Stimulated activated CD4-positive, alpha-beta T cell treated with anti-CD3 and anti-CD28 coated beads, Interleukin-15, amount 100 ng/mL, for 1 hour (primary cell): ENCODE results near the gene LATS2.

Source experiments
- DNase-seq, 2 donors: peaks; one replicate each; pipeline ENCODE4 v3.0.0-alpha.2; 2020; ENCODE audit warnings: low read depth in 1 of 2, low spot score in 1 of 2

The LATS2 gene

GRCh38 chr13:20994441-20994821 is 67.0 kb downstream of the LATS2 start:
- DNase-seq: no peak

DNA sequence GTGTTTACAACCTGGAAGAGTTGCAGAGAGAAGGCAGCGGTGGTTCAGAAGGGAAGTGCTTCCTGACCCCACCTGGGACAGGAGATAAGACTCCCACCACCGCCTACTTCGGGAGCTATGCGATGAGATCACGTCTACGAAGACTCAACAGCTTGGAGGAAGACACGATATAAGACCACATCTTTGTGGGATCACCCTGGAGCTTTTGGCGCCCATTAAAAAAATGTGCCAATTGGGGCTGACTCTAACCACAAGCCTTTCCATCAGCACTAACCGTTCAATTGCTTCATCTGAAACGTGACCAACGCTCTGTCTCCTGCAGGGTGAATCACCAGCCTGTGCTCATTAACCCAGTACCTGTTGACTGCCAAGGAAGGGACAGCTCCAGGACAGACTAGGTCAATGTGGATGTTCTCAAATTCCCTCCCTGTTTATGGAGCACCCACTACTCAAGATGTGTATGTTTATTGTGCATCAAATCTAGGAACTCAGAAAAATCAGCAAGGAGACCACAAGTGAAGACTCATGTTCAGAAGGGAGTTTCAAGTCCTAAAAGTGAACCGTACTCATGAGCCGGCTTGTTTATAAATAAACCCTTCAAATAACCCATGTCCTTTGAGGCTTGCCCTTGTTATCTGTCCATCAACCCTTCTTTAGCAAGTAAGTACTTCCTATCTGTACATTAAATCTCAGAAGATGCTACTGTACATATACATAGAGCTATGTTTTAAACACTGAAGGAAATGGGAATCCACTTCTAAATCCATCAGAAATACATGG is 67.5 kb downstream of the LATS2 start:
- no peak for DNase-seq

- DNase-seq: no peak
Measured at GRCh38 chr13:20993211-20993610, 68.2 kb downstream of the LATS2 start.

DNA sequence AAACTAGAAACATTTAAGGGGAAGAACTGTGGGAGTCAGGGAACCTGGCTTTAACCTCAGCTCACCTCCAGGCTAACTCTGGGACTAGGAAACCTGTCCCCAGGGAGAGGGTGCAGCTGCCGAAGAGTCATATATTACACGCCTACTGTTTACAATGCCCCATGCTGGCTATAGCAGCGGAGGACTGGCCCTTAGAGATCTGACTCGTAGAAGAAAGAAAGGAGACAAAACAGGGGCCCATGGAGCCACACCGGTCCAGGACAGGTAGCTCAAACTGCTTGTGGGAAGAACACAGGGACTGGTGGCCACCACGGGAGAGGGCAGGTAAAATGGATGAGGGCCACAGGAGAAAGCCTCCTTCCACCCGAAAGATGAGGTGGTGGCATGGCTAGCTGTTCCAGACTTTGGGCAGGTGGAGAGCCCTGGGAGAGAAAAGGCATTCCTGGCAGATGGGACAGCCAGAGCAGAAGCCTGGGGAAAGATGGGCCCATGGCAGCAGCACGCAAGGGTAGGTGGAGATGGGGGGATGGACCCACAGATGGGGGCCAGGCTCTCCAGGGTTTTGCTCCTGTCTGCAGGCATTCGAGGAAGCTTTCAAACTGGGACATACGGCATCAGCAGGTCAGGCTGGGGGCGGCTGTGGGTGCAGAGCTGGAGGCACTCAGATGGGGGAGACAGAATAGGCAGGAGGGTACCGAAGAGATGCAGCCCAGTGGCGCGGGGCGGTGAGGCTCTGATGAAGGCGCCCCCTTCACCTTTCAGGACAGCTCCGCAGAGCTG is 69.5 kb downstream of the LATS2 start:
- DNase-seq: no peak

DNA sequence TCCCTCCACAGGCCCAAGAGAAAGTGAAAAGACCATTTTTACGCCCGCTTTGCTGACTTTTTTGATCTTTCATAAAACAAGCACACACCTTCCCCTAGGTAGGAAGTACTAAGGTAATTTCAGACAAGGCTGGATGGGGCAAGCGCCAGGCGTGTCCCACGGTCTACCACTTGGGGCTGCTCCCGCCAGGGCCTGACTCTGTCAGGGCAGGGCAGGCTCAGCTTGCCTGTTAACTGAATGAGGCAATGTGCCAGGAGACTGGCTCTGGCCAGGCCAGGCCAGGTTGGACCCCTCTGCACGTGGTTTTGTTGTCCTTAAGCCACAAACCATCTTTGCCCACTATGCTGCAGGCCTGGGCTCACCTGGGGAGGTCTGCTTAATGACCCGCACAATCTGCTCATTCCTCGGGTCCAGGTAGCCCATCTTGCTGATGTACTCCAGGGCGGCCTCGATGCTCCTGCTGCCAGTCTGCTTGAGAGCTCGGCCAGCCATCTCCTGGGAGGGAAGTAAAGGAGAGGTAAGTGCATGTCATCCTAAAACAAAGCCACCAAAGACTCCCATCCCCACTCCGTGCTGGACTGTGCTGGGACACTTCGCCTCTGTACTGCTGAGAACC is 70.4 kb downstream of the LATS2 start:
- no peak for DNase-seq

DNA sequence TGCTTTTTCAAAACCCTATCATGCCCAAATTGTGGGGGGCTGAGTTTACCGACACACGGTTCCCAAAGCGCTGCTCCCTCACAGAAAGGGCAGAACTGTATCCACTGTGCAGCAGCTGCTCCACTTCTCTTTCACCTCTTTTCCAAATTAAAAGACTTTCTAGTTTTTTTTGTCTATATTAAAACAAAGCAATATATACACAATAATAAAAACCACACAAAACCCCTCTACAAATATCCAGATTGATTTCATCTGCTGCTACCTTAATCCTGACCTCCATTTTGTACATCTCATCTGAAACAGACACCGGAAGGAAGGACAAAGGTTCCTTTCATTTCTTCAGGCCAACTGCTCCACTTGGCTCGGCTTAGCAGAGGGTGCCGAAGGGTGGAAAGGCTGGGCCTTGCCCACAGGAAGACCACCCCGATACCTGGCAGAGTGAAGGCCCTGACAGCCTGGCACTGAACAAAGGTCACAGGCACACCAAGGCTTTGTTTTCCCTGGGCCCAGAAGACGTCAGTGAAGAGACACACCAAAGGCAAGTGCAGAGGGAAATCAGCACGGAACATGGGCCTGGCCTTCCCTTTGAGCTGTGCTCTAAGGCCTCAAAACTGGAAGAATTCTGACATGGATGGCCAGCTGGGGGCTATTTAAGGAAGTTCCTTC is 71.6 kb downstream of the LATS2 start:
- no peak for DNase-seq

DNA sequence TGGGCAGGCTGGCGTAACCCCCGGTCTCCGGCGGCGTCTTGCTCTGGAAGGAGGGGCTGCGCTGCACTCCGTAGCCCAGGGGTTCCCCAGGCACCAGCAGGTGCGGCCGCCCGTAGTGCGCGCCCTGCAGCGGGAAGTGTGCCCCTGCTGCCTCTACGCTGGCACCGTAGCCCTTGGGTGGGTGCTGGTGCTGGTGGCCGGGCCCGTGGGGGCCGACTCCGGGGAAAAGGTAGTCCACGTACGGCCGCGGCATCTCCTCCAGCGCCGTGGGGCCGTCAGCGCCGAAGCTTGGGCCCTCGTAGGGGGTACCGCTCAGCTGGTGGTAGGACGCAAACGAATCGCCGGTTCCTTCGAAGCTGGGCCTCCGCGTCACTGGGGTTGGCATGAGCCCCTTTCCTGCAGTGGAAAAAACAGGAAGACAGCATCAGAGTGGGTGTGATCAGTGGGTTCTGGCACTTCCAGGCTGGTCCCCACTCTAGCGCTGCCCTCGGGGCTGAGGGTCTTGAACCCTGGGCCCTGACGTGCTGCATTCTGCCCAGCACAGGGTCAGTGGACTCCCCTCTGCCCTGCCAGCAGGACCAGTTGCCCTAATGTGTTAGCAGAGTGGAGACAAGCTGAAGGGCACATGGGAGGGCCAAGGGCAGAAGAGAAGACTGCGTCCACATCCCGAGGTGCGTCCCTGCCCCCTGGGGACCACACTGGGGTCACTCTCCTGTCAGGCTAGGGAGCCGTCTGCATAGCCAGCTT is 72.3 kb downstream of the LATS2 start:
- DNase-seq: no peak

GRCh38 chr13:20988033-20988908 is 73.1 kb downstream of the LATS2 start:
- no peak for DNase-seq

GRCh38 chr13:20987599-20987998 is 73.8 kb downstream of the LATS2 start:
- no peak for DNase-seq

GRCh38 chr13:20984879-20985278 is 76.5 kb downstream of the LATS2 start:
- DNase-seq: no peak

DNA sequence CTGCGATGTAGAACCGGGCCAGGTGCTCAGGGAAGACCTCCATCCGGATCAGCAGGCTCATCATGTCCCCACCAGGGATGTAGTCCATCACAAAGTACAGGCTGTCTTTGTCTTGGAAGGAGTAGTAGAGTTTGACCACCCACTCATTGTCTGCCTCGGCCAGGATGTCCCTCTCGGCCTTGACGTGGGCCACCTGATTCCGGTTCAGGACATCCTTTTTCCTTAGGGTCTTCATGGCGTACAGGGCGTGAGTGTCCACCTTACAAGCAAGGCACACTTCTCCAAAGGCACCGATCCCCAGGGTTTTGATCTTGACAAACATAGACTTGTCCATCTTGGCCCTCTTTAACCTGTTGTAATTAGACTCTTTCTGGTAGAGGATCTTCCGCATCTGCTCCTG is 78.0 kb downstream of the LATS2 start:
- DNase-seq: no peak

DNA sequence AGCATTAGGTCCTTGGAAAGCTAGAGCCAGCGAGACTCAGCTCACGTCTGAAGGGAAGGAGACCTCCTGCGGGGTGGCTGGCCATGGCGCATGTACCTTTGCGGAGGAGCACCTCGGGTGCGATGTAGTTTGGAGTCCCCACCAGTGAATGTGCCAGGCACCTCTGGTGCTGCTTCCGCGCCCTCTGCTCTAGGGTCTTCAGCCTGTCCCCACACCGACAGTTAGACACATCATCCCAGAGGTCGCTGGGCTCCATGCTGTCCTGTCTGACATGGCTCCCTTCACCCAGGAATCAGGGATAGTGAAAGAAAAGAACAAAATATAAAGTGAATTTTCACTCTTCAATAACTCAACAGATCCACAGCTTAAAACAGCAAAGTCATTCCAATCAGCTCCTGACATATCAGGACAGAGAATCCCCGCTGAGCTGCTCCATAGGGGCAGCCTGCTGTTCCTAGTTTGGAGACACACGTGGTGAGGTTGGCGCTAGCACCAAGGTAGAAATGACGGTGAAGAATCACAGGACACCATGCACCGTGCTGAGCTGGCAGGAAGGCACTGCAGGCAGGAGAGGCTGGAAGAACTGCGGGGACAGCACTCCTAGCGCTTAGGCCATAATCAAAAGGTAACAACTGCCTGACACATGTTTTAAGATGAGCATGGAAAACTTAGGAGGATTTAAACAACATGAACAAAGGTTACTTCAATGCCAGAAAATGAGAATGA is 79.9 kb downstream of the LATS2 start:
- no peak for DNase-seq

GRCh38 chr13:20980899-20981298 is 80.5 kb downstream of the LATS2 start:
- DNase-seq: no peak

DNA sequence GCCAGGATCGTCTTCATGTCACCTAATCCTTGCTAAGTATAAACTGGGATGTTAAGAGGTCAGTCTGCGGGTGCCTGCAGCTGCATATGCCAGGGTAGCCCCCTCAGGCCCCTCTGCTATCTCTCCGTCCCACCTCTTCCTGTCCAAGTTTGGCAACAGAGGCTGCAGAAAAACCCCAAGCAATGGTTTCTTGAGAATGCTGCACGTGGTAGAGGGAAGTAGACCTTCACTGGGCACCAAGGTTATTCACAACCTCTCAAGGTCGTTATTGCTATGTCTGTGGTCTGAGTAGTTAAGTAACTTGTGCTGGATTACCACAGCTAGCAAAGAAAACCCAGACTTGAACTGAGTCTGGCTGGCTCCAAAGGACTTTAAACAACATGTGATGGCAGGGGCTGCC is 81.0 kb downstream of the LATS2 start:
- no peak for DNase-seq

DNA sequence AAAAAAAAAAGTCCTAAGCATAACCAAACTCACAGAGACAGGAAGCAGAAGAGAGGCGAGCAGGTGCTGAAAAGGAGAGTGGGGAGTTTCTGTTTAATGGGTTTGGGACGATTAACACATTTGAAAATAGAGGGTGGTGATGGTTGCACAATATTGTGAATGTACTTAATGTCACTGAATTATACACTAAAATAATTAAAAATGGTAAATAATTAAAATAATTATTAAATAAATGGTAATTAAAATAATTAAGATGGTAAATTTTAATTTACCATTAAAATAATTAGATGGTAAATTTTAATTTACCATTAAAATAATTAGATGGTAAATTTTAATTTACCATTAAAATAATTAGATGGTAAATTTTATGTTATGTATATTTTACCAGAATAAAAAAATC is 84.0 kb downstream of the LATS2 start:
- no peak for DNase-seq

DNA sequence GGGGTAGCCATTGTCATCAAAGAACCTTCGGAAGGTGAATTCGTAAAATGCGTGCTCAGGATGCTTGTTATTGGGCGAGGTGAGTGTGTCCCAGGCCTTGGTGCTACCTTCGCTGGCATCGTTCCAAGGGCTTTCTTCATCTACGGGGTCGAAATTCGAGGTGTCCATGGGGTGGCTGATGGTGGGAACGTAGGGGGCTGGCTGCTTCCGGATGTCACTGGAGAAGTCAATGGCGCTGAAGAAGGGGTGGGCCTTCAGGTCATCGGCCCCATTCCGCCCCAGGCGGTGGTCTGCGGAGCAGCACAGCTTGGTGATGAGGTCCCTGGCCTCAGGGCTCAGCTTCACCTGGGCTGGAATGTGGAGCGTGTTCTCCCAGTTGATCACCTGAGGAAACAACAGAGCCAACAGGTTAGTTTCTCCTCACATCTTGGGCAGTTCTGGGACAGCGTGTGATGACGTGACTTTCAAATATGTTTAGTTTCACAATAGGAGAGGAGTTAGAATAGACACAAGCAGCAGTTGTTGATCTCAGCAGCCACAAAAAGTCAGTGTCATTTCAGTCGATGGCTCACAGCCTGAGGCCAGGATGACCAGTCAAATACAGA is 86.3 kb downstream of the LATS2 start:
- no peak for DNase-seq

DNA sequence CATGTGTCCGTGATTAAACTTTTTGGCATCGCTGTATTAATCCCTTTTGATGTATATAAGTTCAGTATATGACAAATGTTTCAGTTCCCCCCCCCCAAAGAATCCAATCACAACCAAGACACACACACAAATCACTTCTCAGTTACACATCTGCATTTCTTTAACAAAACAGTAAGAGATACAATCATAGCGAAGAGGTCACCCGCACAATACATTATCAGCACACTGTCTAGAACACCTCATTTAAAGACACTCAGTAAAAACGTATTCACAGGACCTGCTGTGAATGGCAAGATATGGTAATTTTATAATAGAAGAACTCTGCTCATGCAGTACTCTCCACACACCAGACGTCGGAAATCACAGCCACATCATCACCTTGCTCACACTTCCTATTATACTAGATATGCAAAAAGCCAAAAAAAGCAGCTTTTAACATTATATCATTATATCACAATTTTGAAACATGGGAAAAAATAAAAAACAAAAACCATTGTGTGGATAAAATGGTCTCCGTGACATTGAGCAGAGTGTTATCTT is 87.4 kb downstream of the LATS2 start:
- DNase-seq: no peak

- DNase-seq: no peak
Measured at GRCh38 chr13:20972731-20973130, 88.7 kb downstream of the LATS2 start.

- no peak for DNase-seq
Measured at GRCh38 chr13:20969182-20969581, 92.2 kb downstream of the LATS2 start.
